GM12878 (cell line): ENCODE data around the gene KIFBP. TPM values are rescaled to one million over a fixed set of nuclear protein-coding genes. Genes with fewer than 3 reads are reported as not detected.
A peak's percentile ranks its signal among the peaks of the same experiment; 100 is the strongest.

Experiments
- ATAC-seq: fragments of 200-7000 bp; cut with Tn5 transposase; 3 replicates; pipeline ENCODE4 v1.9.1; 2020; ENCODE audit warnings: mild to moderate bottlenecking, moderate library complexity
- BruUV-seq: library from RNA; stranded (reverse); fragments of 400-500 nt; replicated peaks from 2 replicates; lab custom pipeline; 2021; lab: Mats Ljungman, UMichigan
- CTCF ChIA-PET: fragments of 300-600 bp; sonication (Branson Sonifier 250); formaldehyde crosslinking; extraction: SDS; loops from one replicate; lab custom pipeline; 2021; ENCODE audit warnings: inconsistent platforms; lab: Yijun Ruan, JAX
- POLR2A ChIA-PET: fragments of 350-600 bp; formaldehyde crosslinking; extraction: SDS; loops from one replicate; lab custom pipeline; 2021; ENCODE audit warnings: inconsistent platforms; lab: Charles Lee
- RAD21 ChIA-PET: fragments of 300-600 bp; sonication (Branson Sonifier 250); formaldehyde crosslinking; loops from one replicate; lab custom pipeline; 2023; ENCODE audit warnings: antibody characterized with exemption; ENCODE audit not compliant: unreplicated experiment; lab: Charles Lee
- SMC1A ChIA-PET: fragments of 300-600 bp; sonication (Branson Sonifier 250); formaldehyde crosslinking; loops from one replicate; lab custom pipeline; 2023; ENCODE audit not compliant: unreplicated experiment, uncharacterized antibody; lab: Charles Lee
- DNase-seq: peaks from one replicate; pipeline ENCODE4 v3.0.0-alpha.2; 2011; ENCODE audit warnings: low read depth, low spot score
- FAIRE-seq: peaks from 3 replicates; lab custom pipeline; 2011; peaks lifted over from hg19 to GRCh38; lab: Jason Lieb, UNC
- H2AFZ ChIP-seq: 2 replicates; pipeline ENCODE4 v1.6.0; 2011; ENCODE audit warnings: low read depth, low read length, control low read depth; ENCODE audit not compliant: control insufficient read depth
- H3K27ac ChIP-seq: 2 replicates; pipeline ENCODE4 v1.5.1; 2011; ENCODE audit warnings: control low read depth; ENCODE audit not compliant: control insufficient read depth, insufficient read depth
- H3K27me3 ChIP-seq, 2 experiments: replicated peaks in 1 of 2; 2 replicates each; pipeline versions ENCODE4 v1.6.0 to v1.6.1; 2011; ENCODE audit warnings: low read length in 1 of 2; ENCODE audit not compliant: control insufficient read depth in 2 of 2, insufficient read depth in 2 of 2
- H3K36me3 ChIP-seq, 2 experiments: 2 replicates each; pipeline ENCODE4 v1.5.1; 2011; ENCODE audit warnings: low read length in 1 of 2; ENCODE audit not compliant: control insufficient read depth in 2 of 2, insufficient read depth in 2 of 2
- H3K4me1 ChIP-seq: 2 replicates; pipeline ENCODE4 v1.6.1; 2011; ENCODE audit warnings: mild to moderate bottlenecking, low read length, moderate library complexity, mixed read lengths; ENCODE audit not compliant: control insufficient read depth, insufficient read depth
- H3K4me2 ChIP-seq: 2 replicates; pipeline ENCODE4 v1.6.0; 2011; ENCODE audit warnings: control low read depth; ENCODE audit not compliant: control insufficient read depth, insufficient read depth
- H3K4me3 ChIP-seq: fragments of 200-600 bp; sonication (generic); 2 replicates; pipeline ENCODE4 v1.5.1; 2016
- H3K79me2 ChIP-seq: 2 replicates; pipeline ENCODE4 v1.6.0; 2011; ENCODE audit warnings: low read length; ENCODE audit not compliant: control insufficient read depth, insufficient read depth
- H3K9ac ChIP-seq: 2 replicates; pipeline ENCODE4 v1.8.0; 2011; ENCODE audit warnings: low read length, control low read depth, mixed read lengths; ENCODE audit not compliant: control insufficient read depth, insufficient read depth
- H3K9me3 ChIP-seq: replicated peaks from 3 replicates; pipeline ENCODE4 v1.5.1; 2011; ENCODE audit warnings: mild to moderate bottlenecking, low read length; ENCODE audit not compliant: control insufficient read depth, insufficient read depth
- H4K20me1 ChIP-seq: 2 replicates; pipeline ENCODE4 v1.6.0; 2011; ENCODE audit not compliant: control insufficient read depth, insufficient read depth
- BCL3 ChIP-seq: IDR thresholded peaks from 2 replicates; pipeline ENCODE4 v1.6.1; 2011; ENCODE audit warnings: borderline replicate concordance, low read depth, mild to moderate bottlenecking, moderate library complexity, low read length; ENCODE audit not compliant: insufficient read depth, poor library complexity, severe bottlenecking
- CEBPZ ChIP-seq: fragments of 150-350 bp; IDR thresholded peaks from 2 replicates; pipeline ENCODE4 v1.6.1; 2016; ENCODE audit warnings: low read depth, low read length
- DPF2 ChIP-seq: fragments of 450-650 bp; IDR thresholded peaks from 2 replicates; pipeline ENCODE4 v1.6.1; 2017; ENCODE audit warnings: mild to moderate bottlenecking
- E2F8 ChIP-seq: fragments of 450-650 bp; IDR thresholded peaks from 2 replicates; pipeline ENCODE4 v1.6.1; 2018; ENCODE audit warnings: mild to moderate bottlenecking, low read depth, moderate library complexity; ENCODE audit not compliant: partially characterized antibody
- KLF5 ChIP-seq: fragments of 450-650 bp; IDR thresholded peaks from 2 replicates; pipeline ENCODE4 v1.6.1; 2014; ENCODE audit warnings: mild to moderate bottlenecking; ENCODE audit not compliant: partially characterized antibody
- NBN ChIP-seq: fragments of 450-650 bp; IDR thresholded peaks from 2 replicates; pipeline ENCODE4 v1.6.1; 2016
- SRF ChIP-seq, 2 experiments: IDR thresholded peaks; 2 replicates each; pipeline ENCODE4 v1.6.1; 2011; ENCODE audit warnings: low read depth in 2 of 2, low read length in 2 of 2, mild to moderate bottlenecking in 1 of 2, moderate library complexity in 1 of 2
- TCF12 ChIP-seq: IDR thresholded peaks from 2 replicates; pipeline ENCODE4 v1.6.1; 2011; ENCODE audit warnings: low read depth, mild to moderate bottlenecking, low read length
- USF1 ChIP-seq: IDR thresholded peaks from 2 replicates; pipeline ENCODE4 v1.6.1; 2011; ENCODE audit warnings: borderline replicate concordance, low read depth, mild to moderate bottlenecking, moderate library complexity, mixed read lengths, low read length; ENCODE audit not compliant: insufficient read depth; ENCODE audit errors: extremely low read length
- YY1 ChIP-seq: IDR thresholded peaks from 2 replicates; pipeline ENCODE4 v1.6.1; 2011; ENCODE audit warnings: low read depth, mild to moderate bottlenecking, low read length
- ZBTB33 ChIP-seq: fragments of 450-650 bp; IDR thresholded peaks from 2 replicates; pipeline ENCODE4 v1.6.1; 2017; ENCODE audit warnings: mild to moderate bottlenecking
- ZNF24 ChIP-seq: fragments of 450-650 bp; IDR thresholded peaks from 2 replicates; pipeline ENCODE4 v1.6.1; 2017; ENCODE audit warnings: antibody characterized with exemption, mild to moderate bottlenecking
- WGBS: methylation state at CpG from one replicate; pipeline ENCODE4 v1.1.6; 2016; ENCODE audit warnings: low lambda C conversion rate; ENCODE audit not compliant: insufficient replicate concordance, insufficient coverage; ENCODE audit errors: missing lambda C conversion rate; 5-methylcytosine and 5-hydroxymethylcytosine counted together
- in situ Hi-C: fragments of 300-500 bp; cut with MboI; formaldehyde crosslinking; loops from 9 replicates; pipeline ENCODE4 v1.14.3; 2018; ENCODE audit warnings: mixed read lengths
- intact Hi-C: fragments of 100-400 bp; cut with micrococcal nuclease; formaldehyde crosslinking; loops from one replicate; pipeline ENCODE4 v1.14.2; 2022; ENCODE audit not compliant: unreplicated experiment
- polyA plus RNA-seq, 11 experiments: library from polyadenylated mRNA; depleted of rRNA in 4 of 11; unstranded in 6 of 11; stranded (reverse) in 5 of 11; fragments of >200 nt; fragmentation: Nextera tagmentation in 4 of 11; fragmentation: Illumina TruSeq in 1 of 11; extraction: Ambion mirVana in 4 of 11; extraction: Trizol in 1 of 11; gene quantifications; 1 replicate in 1 of 11; 2 replicates in 10 of 11; pipeline versions ENCODE4 v1.2.1 to v1.2.3, GENCODE V29; 2011 to 2016; ENCODE audit warnings: inconsistent platforms in 2 of 11, missing spikeins in 2 of 11, low read depth in 1 of 11
- total RNA-seq, 4 experiments: library from RNA; depleted of rRNA in 3 of 4; stranded (reverse); fragments of >200 nt in 3 of 4; fragmentation: Illumina TruSeq in 1 of 4; extraction: Trizol in 1 of 4; gene quantifications; 2 replicates each; pipeline versions ENCODE4 v1.2.1 to v1.2.3, GENCODE V29; 2013 to 2021

The KIFBP gene
- total and polyA plus RNA-seq, 10 of the 15 experiments (the other 5 are each of a cell fraction or from before 2014, with no cell fraction given) = 8.6 to 29.5 (median 18.7) TPM

GRCh38 chr10:69004821-69005220 is 16.2 kb downstream of the KIFBP start:
- Histone ChIP-seq H3K9ac (no peak overlapping the region), H4K20me1 (no peaks in the 10 kb centered on the region), H3K36me3 (no peaks in the 10 kb centered on the region; a peak in 2 of 4 replicates), H3K9me3 (no peaks in the 10 kb centered on the region), H3K4me1 (no peaks in the 10 kb centered on the region), H2AFZ (no peak overlapping the region), H3K4me2 (no peak overlapping the region), H3K4me3 (no peak overlapping the region), H3K27ac (no peak overlapping the region), H3K27me3 (no peaks in the 10 kb centered on the region), H3K79me2 (no peaks in the 10 kb centered on the region)
- 7% methylated on average over 1 of the region's 1 CpG for WGBS
- ChIA-PET RAD21 (interaction anchor here (0.6 to 8.3 kb wide), 38 partner anchors 9 to 388 kb away, joined by 3 to 252 read pairs (median 6); partner anchors contain the start of genes HKDC1 and SRGN), POLR2A (interaction anchor here (1.2 to 2.8 kb wide), 5 partner anchors 10 to 90 kb away, joined by 3 to 25 read pairs (median 11); no protein-coding TSS in a partner anchor), CTCF (interaction anchor here (0.6 to 8.9 kb wide), 46 partner anchors 9 to 511 kb away, joined by 3 to 272 read pairs (median 8); partner anchors contain the start of genes DDX21, HKDC1, KIFBP and SRGN), SMC1A (interaction anchor here (0.6 to 13.0 kb wide), 51 partner anchors 9 to 407 kb away, joined by 3 to 269 read pairs (median 4); partner anchors contain the start of genes DDX21, HKDC1, SRGN and SUPV3L1)
- DNase-seq = no peak
- intact Hi-C loops (loop anchor here (1.0 to 5.0 kb wide), 4 partner anchors 42 to 217 kb away; partner anchors contain the start of gene HKDC1), in situ Hi-C loops (loop anchor here (10.0 kb wide), 1 partner anchor 90 kb away; no protein-coding TSS in a partner anchor)
- FAIRE-seq = peak; percentile 35
- BruUV-seq = no TSS peak
- ATAC-seq = peak; percentile 85
- no peak for TF ChIP-seq TCF12
- no peak for TF ChIP-seq USF1
- no peak for TF ChIP-seq ZBTB33
- TF ChIP-seq ZNF24 = 0 out of 2 replicates have a peak, but pooled peaks have one; percentile 40
- TF ChIP-seq YY1 = no peak
- no peak for TF ChIP-seq KLF5
- no peak for TF ChIP-seq E2F8
- TF ChIP-seq CEBPZ = no peak
- no peak for TF ChIP-seq DPF2
- TF ChIP-seq BCL3 = no peak
- no peak for TF ChIP-seq SRF (IDR thresholded peaks at IDR 0.05; ENCODE audit: low read depth in 2 of 2, low read length in 2 of 2)
- TF ChIP-seq NBN = no peak
